Activated CD4-positive, alpha-beta memory T cell treated with anti-CD3 and anti-CD28 coated beads, Interleukin-2, amount 10 ng/mL, durations not matched to agents 7 days and 5 days (primary cell): Measurements from ENCODE around the gene CELSR1. TPM values are rescaled to one million over a fixed set of nuclear protein-coding genes. Genes with fewer than 3 reads are reported as not detected.

Experiments
- CTCF ChIA-PET: fragments of 350-600 bp; sonication (Branson Sonifier 250); formaldehyde crosslinking; loops from one replicate; lab custom pipeline; 2021; ENCODE audit warnings: antibody characterized with exemption, inconsistent platforms; lab: Charles Lee
- POLR2A ChIA-PET: fragments of 350-600 bp; sonication (Branson Sonifier 250); formaldehyde crosslinking; loops from one replicate; lab custom pipeline; 2021; ENCODE audit warnings: antibody characterized with exemption; lab: Charles Lee
- DNase-seq: peaks from one replicate; pipeline ENCODE4 v3.0.0-alpha.2; 2020
- H3K27ac Mint-ChIP-seq: one replicate; pipeline ENCODE4 v1.8.0; 2021; ENCODE audit warnings: mild to moderate bottlenecking, mixed read lengths
- H3K27me3 Mint-ChIP-seq: one replicate; pipeline ENCODE4 v1.8.0; 2021; ENCODE audit warnings: mixed read lengths
- H3K36me3 Mint-ChIP-seq: one replicate; pipeline ENCODE4 v1.8.0; 2021; ENCODE audit warnings: low read depth, mixed read lengths
- H3K4me1 Mint-ChIP-seq: one replicate; pipeline ENCODE4 v1.8.0; 2021; ENCODE audit warnings: mixed read lengths
- H3K4me3 Mint-ChIP-seq: one replicate; pipeline ENCODE4 v1.8.0; 2021; ENCODE audit warnings: mild to moderate bottlenecking, mixed read lengths
- H3K9me3 Mint-ChIP-seq: one replicate; pipeline ENCODE4 v1.8.0; 2021; ENCODE audit warnings: mixed read lengths
- total RNA-seq, 2 experiments: library from RNA; stranded (reverse); gene quantifications; one replicate each; pipeline ENCODE4 v1.2.3, GENCODE V29; 2021

CELSR1 gene
- under 1 TPM; 0.10 to 0.13 TPM for total RNA-seq

GRCh38 chr22:46537225-46537945 is at the start of gene CELSR1:
Gene CELSR1 (minus strand): TSS chr22:46537620. CDS start chr22:46537170, 450 bp downstream.
- POLR2A ChIA-PET, result no interaction called here
- H3K36me3 Mint-ChIP-seq, result no peaks in the 10 kb centered on the region
- peaks cover 2% of the 10 kb centered on the region for H3K4me1 Mint-ChIP-seq
- CTCF ChIA-PET, result no interaction called here
- H3K9me3 Mint-ChIP-seq, result no peaks in the 10 kb centered on the region
- H3K4me3 Mint-ChIP-seq, result no peak within 1 kb of the TSS
- no peak for DNase-seq
- H3K27ac Mint-ChIP-seq, result no peak within 1 kb of the TSS
- H3K27me3 Mint-ChIP-seq, result peaks cover 35% of the 10 kb centered on the region

- peak; percentile 34 for DNase-seq
- H3K27ac Mint-ChIP-seq, result peak overlapping the region; percentile 87
- no peaks in the 10 kb centered on the region for H3K27me3 Mint-ChIP-seq
- H3K36me3 Mint-ChIP-seq, result no peaks in the 10 kb centered on the region
- H3K9me3 Mint-ChIP-seq, result no peaks in the 10 kb centered on the region
- CTCF ChIA-PET, result no interaction called here
- peak overlapping the region; percentile 76 for H3K4me3 Mint-ChIP-seq
- POLR2A ChIA-PET, result interaction anchor here (1.8 to 2.4 kb wide), 2 partner anchors 9 to 176 kb away, joined by 4 to 8 read pairs; partner anchors contain the start of gene TBC1D22A
- peaks cover 58% of the 10 kb centered on the region for H3K4me1 Mint-ChIP-seq
These were observed 49.6 kb upstream of the CELSR1 start for GRCh38 chr22:46587061-46587460.

- Mint-ChIP-seq H3K27me3 (no peaks in the 10 kb centered on the region), H3K27ac (peak overlapping the region; percentile 87), H3K4me3 (peak overlapping the region; percentile 76), H3K36me3 (no peaks in the 10 kb centered on the region), H3K9me3 (no peaks in the 10 kb centered on the region), H3K4me1 (peaks cover 60% of the 10 kb centered on the region)
- ChIA-PET CTCF (no interaction called here), POLR2A (interaction anchor here (2.4 kb wide), 1 partner anchor 9 kb away, joined by 8 read pairs; no protein-coding TSS in a partner anchor)
- DNase-seq, result no peak
These were observed 49.2 kb upstream of the CELSR1 start for GRCh38 chr22:46586531-46587011.

GRCh38 chr22:46586123-46586519 is 48.7 kb upstream of the CELSR1 start:
- no peak for DNase-seq
- peaks cover 62% of the 10 kb centered on the region for H3K4me1 Mint-ChIP-seq
- H3K27ac Mint-ChIP-seq, result no peak overlapping the region
- ChIA-PET POLR2A (no interaction called here), CTCF (no interaction called here)
- no peaks in the 10 kb centered on the region for H3K36me3 Mint-ChIP-seq
- no peaks in the 10 kb centered on the region for H3K9me3 Mint-ChIP-seq
- H3K4me3 Mint-ChIP-seq, result no peak overlapping the region
- H3K27me3 Mint-ChIP-seq, result no peaks in the 10 kb centered on the region

GRCh38 chr22:46585340-46586122 is 48.1 kb upstream of the CELSR1 start:
- DNase-seq, result no peak
- H3K27ac Mint-ChIP-seq, result no peak overlapping the region
- no peaks in the 10 kb centered on the region for H3K9me3 Mint-ChIP-seq
- ChIA-PET CTCF (no interaction called here), POLR2A (no interaction called here)
- no peaks in the 10 kb centered on the region for H3K27me3 Mint-ChIP-seq
- H3K36me3 Mint-ChIP-seq, result no peaks in the 10 kb centered on the region
- peaks cover 58% of the 10 kb centered on the region for H3K4me1 Mint-ChIP-seq
- no peak overlapping the region for H3K4me3 Mint-ChIP-seq

GRCh38 chr22:46584081-46584921 is 46.9 kb upstream of the CELSR1 start:
- CTCF ChIA-PET, result no interaction called here
- H3K27me3 Mint-ChIP-seq, result no peaks in the 10 kb centered on the region
- DNase-seq, result no peak
- H3K36me3 Mint-ChIP-seq, result no peaks in the 10 kb centered on the region
- H3K9me3 Mint-ChIP-seq, result no peaks in the 10 kb centered on the region
- POLR2A ChIA-PET, result no interaction called here
- no peak overlapping the region for H3K4me3 Mint-ChIP-seq
- H3K4me1 Mint-ChIP-seq, result peaks cover 59% of the 10 kb centered on the region
- no peak overlapping the region for H3K27ac Mint-ChIP-seq

- Mint-ChIP-seq H3K4me1 (peaks cover 60% of the 10 kb centered on the region), H3K27me3 (no peaks in the 10 kb centered on the region), H3K9me3 (no peaks in the 10 kb centered on the region), H3K36me3 (no peaks in the 10 kb centered on the region), H3K27ac (no peak overlapping the region), H3K4me3 (no peak overlapping the region)
- DNase-seq, result no peak
- POLR2A ChIA-PET, result no interaction called here
- CTCF ChIA-PET, result no interaction called here
These were observed 46.2 kb upstream of the CELSR1 start for GRCh38 chr22:46583571-46583970.

GRCh38 chr22:46582281-46582933 is 45.0 kb upstream of the CELSR1 start:
- POLR2A ChIA-PET, result interaction anchor here (1.2 kb wide), 1 partner anchor 30 kb away, joined by 3 read pairs; no protein-coding TSS in a partner anchor
- no peak overlapping the region for H3K27ac Mint-ChIP-seq
- CTCF ChIA-PET, result interaction anchor here (0.6 to 1.2 kb wide), 2 partner anchors 17 to 19 kb away, joined by 3 to 4 read pairs; no protein-coding TSS in a partner anchor
- no peak overlapping the region for H3K4me3 Mint-ChIP-seq
- H3K27me3 Mint-ChIP-seq, result no peaks in the 10 kb centered on the region
- no peaks in the 10 kb centered on the region for H3K9me3 Mint-ChIP-seq
- DNase-seq, result no peak
- H3K36me3 Mint-ChIP-seq, result no peaks in the 10 kb centered on the region
- peaks cover 60% of the 10 kb centered on the region for H3K4me1 Mint-ChIP-seq

- Mint-ChIP-seq H3K9me3 (no peaks in the 10 kb centered on the region), H3K4me1 (peaks cover 53% of the 10 kb centered on the region), H3K4me3 (no peak overlapping the region), H3K36me3 (no peaks in the 10 kb centered on the region), H3K27me3 (no peaks in the 10 kb centered on the region), H3K27ac (no peak overlapping the region)
- ChIA-PET POLR2A (interaction anchor here (1.2 kb wide), 1 partner anchor 31 kb away, joined by 3 read pairs; no protein-coding TSS in a partner anchor), CTCF (interaction anchor here (1.2 kb wide), 1 partner anchor 19 kb away, joined by 4 read pairs; no protein-coding TSS in a partner anchor)
- DNase-seq, result no peak
These were observed 44.3 kb upstream of the CELSR1 start for GRCh38 chr22:46581538-46582244.

- Mint-ChIP-seq H3K36me3 (no peaks in the 10 kb centered on the region), H3K4me3 (no peak overlapping the region), H3K27me3 (no peaks in the 10 kb centered on the region), H3K27ac (no peak overlapping the region), H3K4me1 (peaks cover 52% of the 10 kb centered on the region), H3K9me3 (no peaks in the 10 kb centered on the region)
- DNase-seq, result no peak
- POLR2A ChIA-PET, result no interaction called here
- CTCF ChIA-PET, result no interaction called here
These were observed 43.6 kb upstream of the CELSR1 start for GRCh38 chr22:46580940-46581537.

- H3K9me3 Mint-ChIP-seq, result no peaks in the 10 kb centered on the region
- peaks cover 61% of the 10 kb centered on the region for H3K4me1 Mint-ChIP-seq
- no peak for DNase-seq
- H3K4me3 Mint-ChIP-seq, result no peak overlapping the region
- CTCF ChIA-PET, result no interaction called here
- H3K27ac Mint-ChIP-seq, result no peak overlapping the region
- H3K27me3 Mint-ChIP-seq, result peaks cover 4% of the 10 kb centered on the region
- no peaks in the 10 kb centered on the region for H3K36me3 Mint-ChIP-seq
- POLR2A ChIA-PET, result no interaction called here
These were observed 42.5 kb upstream of the CELSR1 start for GRCh38 chr22:46579751-46580449.
